Femur (tissue), 1 donor: ENCODE results near the gene NCAPH2.

Experiments used
- DNase-seq: peaks from one replicate; pipeline ENCODE4 v3.0.0-alpha.2; 2017

The NCAPH2 gene

DNA sequence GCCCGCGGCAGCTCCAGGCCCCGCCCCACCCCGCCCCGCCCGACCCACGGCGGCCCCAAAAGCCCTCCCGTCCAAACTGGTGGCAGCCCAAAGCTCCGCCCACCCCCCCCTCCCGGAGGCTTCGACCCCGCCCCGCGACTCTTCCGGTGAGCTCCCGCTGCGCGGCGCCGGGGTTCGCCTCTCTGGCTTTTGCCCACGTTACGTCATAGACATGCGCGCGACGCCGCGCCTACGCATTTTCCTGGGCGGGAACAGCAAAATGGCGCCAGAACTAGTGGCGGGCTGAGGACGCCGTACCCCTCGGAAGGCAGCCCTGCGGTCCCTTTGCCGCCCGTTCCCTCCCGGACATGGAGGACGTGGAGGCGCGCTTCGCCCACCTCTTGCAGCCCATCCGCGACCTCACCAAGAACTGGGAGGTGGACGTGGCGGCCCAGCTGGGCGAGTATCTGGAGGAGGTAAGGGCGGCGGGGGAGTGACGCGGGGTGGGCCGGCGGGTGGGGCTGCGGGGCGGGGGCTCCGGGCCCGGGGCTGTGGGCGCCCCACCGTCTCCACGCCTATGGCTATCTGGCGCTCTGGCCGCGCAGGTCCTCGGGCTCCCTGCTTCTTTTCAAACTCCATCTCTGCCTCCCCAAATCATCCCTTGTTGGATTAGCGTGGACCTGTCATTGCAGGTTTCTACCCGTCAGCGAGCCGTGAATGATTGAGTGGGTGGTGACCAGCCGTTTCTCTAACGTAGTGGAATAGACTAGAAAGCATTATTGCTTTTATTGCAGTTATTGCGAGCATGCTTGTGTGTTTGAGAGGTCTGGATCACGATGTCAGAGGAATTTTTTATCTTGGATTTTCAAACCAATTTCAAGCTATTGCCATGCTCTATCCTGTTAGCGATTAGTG, at the start of gene NCAPH2:
NCAPH2 (plus strand) TSS at position 234 of the 894 bp plus-strand sequence; CDS start at position 348, 114 bp downstream.
- peak; percentile 99 for DNase-seq

DNA sequence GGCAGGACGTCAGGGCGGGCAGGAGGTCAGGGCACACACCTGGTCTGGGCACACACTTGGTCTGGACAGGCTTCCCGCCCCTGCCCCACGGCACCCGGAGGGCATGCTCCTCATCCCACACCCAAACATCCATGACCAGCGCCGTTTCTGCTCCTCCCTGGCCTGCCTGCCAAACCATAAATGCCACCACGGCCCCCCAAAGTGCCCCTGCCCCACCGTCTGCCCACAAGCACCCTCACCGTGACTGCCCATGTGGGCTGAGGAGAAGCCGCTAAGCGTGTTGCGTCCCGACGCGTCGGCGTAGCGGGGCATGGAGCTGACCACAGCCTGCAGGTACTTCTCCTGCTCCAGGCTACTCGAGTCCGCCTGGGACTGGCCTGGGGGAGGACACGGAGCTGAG, 49.0 kb upstream of the NCAPH2 start:
- no peak for DNase-seq

DNA sequence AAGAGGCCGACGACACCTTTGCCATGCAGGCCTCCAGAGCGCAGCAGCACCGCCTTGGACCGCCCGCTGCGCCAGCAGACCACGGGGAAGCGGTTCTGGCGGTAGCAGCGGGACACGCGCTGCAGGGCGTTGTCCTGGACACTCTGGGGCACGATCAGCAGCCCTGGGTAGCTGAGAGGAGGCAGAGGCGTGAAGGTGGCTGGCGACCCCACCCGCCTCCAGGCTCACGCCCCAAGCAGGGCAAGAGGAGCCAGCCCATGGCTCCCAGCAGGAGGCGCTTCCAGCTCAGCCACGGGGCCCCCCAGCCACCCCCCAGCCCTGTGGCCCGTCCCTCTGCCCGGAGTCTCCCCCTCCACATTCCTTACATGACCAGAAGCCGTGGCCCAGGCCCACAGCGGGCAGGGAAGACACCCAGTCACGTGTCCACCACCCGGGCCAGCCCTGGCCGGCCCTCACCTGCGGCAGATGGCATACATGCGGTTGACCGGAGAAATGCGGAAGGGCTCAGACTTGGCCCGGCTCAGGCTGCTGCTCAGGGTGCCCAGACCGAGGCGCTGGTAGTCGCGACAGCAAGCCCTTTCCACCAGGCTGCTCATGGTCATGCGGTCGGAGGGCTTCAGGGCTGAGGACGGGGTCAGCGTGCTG, 48.4 kb upstream of the NCAPH2 start:
- DNase-seq: no peak

DNA sequence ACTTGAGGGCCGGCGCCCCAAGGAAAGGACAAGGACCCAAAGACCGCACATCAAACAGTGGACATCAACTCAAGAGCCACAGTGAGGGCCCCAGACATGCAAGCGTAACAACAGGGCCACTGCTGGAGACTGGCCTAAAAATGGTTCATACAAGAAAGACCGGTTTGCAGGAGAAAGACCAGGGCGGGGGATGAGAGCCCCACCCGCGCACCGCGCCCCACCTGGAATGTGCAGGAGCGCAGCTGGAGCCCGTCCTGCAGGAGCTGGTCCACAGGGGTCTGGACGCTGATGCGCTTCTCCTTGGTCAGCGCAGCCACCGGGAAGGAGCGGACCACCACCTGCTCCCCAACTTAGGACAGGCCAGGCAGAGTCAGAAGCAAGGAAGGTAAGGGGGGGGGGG, 47.1 kb upstream of the NCAPH2 start:
- no peak for DNase-seq

DNA sequence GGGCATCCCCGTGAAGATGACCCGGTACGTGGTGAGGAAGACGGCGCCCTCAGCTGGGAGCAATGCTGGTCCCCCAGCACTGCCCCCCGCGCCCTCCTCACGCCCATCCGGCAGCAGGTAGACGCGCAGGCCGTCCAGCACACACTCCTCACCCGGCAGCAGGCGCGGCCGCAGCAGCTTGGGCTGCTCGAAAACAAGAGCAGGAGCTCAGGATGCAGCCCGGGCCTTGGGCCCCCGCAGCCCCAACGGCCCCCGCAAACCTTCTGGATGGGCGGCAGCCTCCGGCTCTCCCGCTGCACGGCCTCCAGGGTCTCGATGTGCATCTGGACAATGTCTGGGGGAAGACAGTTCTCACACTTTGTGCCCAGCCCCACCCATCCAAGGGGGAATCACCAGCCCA, 46.5 kb upstream of the NCAPH2 start:
- no peak for DNase-seq

DNA sequence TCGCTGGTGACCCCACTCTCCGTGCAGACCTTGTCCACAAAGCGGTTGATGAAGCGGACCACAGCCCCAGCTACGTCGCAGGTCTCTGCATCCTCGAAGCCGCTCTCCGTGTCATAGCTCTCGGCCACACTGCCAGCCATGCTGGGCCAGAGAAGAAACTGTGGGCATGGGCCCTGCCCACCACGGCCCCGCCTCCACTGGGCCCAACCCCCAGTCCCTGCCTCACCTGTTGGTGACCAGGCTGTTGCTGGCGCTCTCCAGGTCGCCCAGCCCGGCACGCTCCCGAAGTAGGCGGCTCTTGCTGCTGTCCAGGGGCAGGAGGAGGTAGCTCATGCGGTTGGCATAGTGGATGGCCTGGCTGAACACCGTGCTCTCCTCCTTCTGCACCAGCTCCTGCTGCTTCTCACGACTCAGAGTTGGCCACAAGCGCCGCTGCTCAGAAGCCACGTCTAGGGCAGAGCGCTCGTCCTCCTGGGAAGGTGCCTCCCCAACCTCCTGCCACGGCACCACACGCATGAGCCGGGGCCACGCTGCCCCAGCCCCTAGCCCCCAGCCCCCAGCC, 46.0 kb upstream of the NCAPH2 start:
- DNase-seq: no peak

DNA sequence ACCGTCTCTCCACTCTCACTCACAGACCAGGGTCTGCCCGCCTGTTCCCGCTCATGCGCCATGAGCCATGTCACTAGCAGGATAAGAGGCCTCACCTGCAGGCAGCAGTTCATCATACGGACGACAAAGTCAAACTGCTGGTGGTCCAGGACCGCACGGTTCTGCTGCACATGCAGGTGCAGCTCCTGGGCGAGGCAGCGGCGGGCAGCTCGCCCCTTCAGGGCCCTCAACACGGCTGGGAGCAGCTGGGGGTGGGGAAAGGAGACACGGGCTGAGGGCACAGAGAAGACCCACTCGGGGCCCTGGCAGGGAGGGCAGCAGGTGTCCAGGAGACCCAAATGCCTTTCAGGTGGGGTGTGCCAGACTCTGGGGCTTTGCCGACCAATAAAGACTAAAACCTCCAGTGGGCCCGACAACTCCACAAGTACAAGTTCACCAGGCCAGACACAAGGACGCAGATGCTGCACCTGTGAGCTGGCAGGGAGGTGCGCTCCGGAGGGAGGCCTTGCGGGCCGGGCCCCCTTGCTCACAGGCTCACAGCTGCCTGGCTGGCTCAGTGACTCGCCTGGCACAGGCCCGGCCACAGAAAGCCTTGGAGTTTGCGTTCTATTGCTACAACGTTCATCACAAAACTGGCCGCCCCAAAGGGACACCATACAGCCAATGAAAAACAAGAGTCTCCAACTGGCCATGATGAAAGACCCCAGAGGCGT, 44.7 kb upstream of the NCAPH2 start:
- DNase-seq: no peak

DNA sequence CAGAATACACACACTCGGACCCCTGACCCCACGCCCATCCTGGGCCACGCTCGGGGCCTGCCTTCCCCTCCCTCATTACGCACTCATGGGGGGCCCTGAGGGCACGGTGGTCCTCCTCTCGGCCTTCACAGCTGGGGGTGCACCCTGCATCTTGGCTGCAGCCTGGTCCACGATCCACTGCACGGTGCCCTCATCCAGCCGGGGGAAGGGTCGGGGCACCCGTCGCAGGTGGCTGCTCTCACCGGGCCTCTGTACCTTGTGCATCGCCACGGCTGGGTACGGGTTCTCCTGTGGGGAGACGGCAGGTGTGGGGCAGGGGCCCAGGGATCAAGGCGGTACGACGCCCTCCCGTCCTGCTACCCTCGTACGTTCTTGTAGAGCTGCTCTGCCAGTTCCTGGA, 43.6 kb upstream of the NCAPH2 start:
- DNase-seq: no peak

DNA sequence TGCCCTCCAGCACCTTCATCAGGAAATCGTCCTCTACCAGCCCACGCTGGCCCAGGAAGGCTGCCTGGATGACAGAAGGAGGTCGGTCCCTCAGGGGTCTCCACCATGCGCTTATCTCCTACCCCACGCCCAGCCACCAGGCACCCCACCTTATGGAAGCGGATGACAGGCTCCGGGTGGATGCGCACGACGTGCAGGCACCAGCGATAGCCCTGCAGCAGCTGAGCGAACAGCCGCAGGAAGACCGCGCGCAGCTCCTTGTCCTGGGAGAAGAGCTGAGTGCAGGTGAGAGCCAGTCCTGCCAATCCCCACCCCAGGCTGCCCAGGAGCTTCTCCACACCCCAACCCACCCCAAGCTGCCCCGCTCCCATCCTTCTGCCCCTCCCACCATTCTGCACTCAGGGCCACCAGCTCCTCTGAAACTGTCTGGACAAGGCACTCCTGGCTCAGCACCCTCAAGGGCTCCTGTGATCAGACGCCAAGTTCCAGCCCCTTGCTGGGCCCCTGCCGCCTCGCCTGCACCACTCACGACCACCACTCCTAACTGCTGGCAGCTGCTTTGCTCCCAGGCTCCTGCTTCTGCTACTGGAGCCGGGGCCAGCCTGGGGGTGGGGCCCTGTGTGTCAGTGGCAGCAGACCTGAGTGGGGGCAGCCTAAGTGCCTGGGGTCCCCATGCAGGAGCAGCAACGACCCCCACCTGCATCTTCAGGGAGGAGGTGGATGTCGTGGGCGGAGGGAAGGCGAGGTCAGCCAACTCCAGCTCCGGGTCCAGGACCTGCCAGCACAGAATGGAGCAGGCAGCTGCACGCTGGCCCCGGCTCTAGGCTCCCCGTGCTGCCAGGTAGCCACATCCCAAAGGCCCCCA, 42.7 kb upstream of the NCAPH2 start:
- no peak for DNase-seq

DNA sequence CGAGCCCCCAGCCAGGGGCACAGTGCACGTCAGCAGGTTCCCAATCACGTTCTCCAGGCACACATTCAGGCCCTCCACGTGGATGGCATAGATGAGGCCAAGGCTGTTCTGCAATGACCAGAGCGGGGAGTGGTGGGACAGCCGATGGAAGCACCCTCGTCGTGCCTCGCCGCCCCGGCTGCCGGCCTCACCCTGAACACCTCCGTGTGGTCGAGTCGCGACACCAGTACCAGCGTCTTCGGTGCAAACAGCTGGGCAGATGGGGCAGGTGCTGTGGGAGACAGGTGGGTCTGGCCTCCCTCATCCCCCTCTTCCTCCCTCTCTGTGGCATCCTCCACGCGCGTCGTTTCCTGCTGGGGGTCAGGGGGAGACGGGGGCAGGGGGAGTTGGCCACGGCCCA, 40.7 kb upstream of the NCAPH2 start:
- no peak for DNase-seq

DNA sequence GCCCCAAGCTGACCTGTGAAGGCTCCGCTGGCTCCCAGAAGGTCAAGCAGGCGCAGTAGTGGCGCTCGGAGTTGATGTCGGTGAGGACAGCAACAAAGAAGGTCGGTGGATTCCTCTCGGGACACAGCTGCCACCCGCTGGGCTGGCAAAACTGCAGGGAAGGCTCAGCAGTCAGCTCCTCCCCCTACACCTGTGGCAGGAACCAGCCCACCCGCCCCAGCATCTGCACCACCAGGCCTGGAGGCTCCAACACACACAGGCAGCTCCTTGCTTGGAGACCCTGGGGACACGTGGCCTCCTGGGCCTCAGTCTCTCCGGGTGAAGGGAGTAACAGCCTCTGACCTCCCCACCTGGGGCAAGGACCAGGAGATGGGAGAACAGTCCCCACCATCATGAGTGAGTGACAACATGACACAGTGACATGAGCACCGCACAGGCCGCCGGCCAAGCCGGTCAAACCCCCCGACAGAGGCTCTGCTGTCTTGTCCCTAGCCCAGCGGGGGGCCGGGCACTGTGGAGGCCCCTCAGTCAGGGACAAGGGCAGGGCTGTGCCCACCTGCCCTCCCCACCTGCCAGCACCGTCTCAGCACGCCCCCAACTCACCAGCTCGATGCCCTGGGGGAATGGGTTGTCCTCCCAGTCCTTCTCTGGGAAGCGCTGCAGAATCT, 40.1 kb upstream of the NCAPH2 start:
- DNase-seq: no peak

DNA sequence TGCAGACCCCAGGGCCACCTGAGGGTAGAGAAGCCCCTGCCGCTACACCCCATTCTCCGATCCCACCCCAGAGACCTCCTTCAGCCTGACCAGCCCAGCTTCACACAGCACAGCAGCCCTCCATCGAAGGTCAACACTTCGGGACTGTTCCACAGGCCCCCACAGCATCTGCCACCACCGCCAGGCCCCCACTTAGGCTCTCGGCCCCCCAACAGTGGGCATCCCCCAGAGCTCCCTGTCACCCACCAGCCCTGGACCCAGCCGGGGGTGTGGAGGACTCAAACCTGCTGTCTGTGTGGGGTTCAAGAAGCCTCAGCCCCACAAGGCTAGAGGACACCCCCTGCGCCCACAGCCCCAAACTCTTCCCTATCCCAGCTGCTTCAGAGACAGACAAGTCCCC, 39.4 kb upstream of the NCAPH2 start:
- no peak for DNase-seq

DNA sequence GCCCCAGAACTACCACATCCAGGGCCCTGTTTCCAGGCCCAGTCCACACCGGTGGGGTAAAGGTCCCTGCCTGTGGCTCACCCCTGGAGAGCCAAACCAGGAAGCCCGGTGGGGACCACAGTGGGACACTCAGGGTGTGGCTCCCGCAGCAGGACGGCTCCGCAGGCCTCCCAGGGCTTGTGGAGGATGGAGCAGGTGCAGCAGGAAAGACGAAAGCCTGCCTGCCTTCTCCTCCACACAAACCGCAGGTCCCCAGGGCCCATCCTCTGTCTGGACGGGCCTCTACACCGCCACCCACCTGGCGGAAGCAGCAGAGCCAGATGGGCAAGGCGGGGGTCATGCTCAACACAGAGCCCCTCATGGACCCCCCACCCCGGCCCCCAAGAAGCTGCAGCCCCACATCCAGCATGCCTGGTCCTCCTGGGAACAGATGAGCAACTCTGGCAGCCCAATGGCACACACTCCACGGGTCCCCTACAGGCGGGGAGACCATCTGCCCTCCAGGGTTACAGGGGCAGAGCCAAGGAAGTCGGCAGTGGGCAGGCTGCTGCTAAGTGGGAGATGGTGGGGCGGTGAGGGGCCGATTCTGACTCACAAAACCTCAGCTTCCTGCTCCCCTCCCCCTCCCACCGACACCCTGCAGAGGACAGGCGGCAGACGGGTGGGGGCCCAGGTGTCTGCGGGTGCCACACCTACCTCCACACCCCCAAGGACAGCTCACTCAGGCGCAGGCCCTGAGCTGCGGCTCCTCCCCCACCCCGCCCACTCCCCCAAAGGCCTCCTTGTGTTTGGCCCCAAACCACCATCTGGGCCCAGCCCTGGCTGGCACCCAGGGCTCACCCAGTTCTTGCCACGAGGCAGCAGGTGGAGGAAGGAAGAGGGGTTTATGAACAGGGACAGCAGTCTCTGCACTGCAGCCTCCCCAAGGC, 38.4 kb upstream of the NCAPH2 start:
- peak; percentile 77 for DNase-seq

DNA sequence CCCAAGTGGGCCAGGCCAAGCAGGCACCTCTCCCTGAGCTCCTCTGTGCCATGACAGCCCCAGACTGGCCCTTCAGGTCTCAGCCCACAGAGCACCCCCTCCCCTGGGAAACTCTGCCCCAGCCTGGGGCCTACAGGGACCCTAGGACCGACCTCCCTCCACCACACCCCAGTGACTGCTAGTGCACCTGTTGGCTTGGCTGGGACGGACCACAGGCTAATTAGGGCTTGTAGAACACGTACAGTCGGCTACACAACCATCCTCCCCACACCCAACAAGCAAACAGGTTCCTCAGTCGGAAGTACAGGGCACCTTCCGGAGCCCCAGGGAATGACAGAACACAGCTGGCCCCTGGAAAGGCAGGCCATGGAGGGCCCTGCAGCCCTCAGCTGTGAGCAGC, 37.5 kb upstream of the NCAPH2 start:
- DNase-seq: no peak

DNA sequence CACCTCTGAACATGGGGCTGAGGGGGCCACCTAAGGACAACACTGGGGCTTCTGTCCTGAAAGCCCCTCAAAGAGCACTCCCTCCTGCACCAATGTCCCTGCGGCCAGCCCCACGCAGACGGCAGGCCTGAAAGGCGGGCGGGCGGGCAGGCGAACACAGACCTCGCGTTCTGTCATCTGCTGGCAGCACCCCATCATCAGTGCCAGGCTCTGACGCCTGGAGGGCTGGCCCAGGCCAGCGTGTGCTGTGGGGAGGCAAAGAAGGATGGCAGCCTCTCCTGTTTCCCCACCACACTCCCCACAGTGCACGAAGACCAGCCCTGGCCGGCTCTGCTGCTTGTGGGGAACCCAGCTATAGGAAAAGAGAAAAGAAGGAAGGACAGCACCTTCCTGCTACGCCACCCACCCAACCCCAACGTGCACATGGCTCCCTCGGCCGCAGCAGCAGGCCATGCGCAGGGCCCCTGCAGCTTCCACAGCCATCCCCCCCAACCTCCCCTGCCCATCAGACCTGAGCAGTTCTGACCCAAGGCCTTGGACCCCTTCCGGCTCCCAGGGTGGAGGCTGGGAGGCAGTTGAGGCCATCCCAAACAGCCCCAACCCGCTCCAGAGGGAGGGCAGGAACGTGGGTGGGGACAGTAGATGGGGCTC, 36.7 kb upstream of the NCAPH2 start:
- no peak for DNase-seq

DNA sequence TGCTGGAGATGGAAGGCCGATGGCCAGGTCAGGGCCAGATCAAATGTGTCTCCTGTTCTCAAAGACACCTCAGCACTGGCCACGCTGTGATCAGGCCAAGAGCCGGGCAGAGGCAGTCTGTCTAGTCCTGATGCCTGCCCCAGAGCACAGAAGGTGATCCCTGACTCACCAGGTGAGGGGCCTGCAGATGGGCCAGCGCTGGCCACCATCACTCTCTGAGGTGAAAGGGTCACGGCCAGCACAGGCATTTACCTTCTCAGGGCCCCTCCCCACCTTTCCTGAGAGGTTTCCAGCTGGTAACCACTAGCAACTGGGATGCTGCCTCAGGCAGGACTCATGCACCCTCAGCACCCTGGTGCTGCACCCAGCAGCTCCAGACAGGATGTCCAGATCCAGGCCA, 36.1 kb upstream of the NCAPH2 start:
- DNase-seq: no peak

DNA sequence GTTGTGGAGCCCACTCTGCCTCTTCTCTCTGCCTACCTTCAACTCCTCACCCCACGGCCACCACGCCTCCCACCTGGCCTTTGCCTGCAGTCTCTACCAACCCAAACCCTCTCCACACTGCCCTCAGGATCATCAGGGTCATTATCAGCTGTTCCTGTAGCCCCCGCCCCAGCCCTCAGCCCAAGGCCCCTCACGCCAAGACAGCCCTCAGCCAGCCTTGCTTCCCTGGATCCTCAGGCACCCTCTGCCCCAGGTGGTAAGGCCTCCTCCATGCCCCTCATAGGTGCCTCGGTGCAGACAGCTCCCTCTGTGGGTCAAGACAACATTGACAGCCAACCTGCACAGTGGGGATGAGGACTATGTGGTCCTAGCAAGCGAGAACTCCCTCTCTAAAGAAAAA, 34.9 kb upstream of the NCAPH2 start:
- DNase-seq: no peak

DNA sequence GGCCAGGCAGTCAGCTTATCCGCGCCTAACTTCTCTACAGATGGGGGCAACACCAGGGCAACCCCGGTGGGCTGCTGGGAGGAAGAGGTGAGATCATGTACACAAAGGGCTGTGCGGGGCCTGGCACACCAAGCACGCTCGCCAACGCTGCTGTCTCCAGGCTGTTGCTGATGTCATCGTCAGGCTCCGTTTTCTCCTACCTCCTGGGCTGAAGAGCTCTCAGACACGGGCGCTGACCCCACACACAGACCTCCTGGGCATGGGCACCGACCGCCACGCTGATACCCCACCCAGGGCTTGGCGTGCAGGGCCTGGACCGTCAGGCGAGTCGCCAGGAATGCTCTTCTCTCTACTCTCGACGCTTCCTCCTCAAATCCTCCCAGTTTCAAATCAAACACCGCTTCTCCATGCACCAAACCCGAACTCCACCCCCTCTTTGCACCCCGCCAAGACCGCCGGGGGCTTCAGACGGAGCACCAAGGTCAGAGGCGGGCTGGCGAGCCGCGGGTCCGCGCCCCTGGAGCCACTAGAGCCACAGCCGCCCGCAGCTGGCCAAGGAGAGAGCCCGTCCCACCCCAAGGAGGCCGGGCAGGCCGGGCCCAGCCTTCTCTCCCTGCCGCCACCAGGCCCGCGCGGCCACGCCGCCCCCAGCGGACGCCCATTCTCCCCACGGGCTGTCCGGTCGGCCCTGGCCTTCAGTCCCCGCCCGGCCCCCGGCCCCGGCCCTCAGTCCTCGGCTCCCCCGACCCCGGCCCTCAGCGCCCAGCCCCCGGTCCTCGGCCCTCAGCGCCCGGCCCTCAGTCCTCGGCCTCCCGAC, 34.0 kb upstream of the NCAPH2 start:
- DNase-seq: no peak
